Keratinocyte (primary cell): Measurements from ENCODE around the gene PADI4.

Experiments used
- EZH2 ChIP-seq: IDR thresholded peaks from one replicate; pipeline ENCODE4 v1.6.1; 2012; ENCODE audit warnings: inconsistent platforms, mild to moderate bottlenecking, low read length, moderate library complexity
- TF ChIP-seq, protein P1 (sequence below), 3 experiments: IDR thresholded peaks in 1 of 3; conservative IDR thresholded peaks in 1 of 3; optimal IDR thresholded peaks in 1 of 3; 2 replicates in 2 of 3; 3 replicates in 1 of 3; pipeline versions ENCODE3 to v1.5.1; 2011; ENCODE audit warnings: low read length in 3 of 3, mild to moderate bottlenecking in 3 of 3, moderate library complexity in 2 of 3, control low read depth in 1 of 3, inconsistent platforms in 1 of 3; ENCODE audit not compliant: insufficient read depth in 2 of 3; ENCODE audit errors: extremely low read depth in 1 of 3

GRCh38 chr1:17306407-17306806, 1.6 kb upstream of the PADI4 start:
- TF ChIP-seq, protein P1, sequence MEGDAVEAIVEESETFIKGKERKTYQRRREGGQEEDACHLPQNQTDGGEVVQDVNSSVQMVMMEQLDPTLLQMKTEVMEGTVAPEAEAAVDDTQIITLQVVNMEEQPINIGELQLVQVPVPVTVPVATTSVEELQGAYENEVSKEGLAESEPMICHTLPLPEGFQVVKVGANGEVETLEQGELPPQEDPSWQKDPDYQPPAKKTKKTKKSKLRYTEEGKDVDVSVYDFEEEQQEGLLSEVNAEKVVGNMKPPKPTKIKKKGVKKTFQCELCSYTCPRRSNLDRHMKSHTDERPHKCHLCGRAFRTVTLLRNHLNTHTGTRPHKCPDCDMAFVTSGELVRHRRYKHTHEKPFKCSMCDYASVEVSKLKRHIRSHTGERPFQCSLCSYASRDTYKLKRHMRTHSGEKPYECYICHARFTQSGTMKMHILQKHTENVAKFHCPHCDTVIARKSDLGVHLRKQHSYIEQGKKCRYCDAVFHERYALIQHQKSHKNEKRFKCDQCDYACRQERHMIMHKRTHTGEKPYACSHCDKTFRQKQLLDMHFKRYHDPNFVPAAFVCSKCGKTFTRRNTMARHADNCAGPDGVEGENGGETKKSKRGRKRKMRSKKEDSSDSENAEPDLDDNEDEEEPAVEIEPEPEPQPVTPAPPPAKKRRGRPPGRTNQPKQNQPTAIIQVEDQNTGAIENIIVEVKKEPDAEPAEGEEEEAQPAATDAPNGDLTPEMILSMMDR (optimal IDR thresholded peaks at IDR 0.05 in 1 of 3, IDR thresholded peaks at IDR 0.05 in 1 of 3, conservative IDR thresholded peaks at IDR 0.05 in 1 of 3; ENCODE audit: extremely low read depth in 1 of 3, insufficient read depth in 2 of 3, low read length in 3 of 3) = no peak
- TF ChIP-seq EZH2 = no peak
